Measurements from ENCODE around the gene SGMS1.

Gene SGMS1

DNA sequence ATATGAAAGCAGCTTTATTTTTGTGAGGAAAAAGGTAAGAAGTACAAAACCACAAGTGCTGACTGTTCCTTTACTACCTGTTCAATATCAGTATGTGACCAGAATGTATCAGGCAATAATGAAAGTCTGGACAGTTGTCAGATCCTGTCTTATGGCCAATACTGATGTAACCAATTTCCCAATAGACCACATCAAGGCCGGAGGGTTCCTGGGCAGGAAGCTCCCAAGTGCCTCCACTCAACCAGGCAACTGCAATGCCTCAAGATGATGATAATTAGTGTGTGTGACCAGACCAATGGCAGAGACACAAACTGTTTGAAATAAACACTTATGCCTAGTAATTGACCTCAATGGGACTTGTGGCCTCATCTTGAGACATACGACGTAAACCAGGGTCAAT is 223.1 kb downstream of the SGMS1 start:
- TF ChIP-seq POLR2AphosphoS5 (IDR thresholded peaks at IDR 0.05; ENCODE audit: low read depth, low read length), result no peak
- no peak for TF ChIP-seq FOXP2 (optimal IDR thresholded peaks at IDR 0.05; ENCODE audit: borderline replicate concordance, extremely low read depth, extremely low read length, insufficient read depth)
- TF ChIP-seq, protein P1, sequence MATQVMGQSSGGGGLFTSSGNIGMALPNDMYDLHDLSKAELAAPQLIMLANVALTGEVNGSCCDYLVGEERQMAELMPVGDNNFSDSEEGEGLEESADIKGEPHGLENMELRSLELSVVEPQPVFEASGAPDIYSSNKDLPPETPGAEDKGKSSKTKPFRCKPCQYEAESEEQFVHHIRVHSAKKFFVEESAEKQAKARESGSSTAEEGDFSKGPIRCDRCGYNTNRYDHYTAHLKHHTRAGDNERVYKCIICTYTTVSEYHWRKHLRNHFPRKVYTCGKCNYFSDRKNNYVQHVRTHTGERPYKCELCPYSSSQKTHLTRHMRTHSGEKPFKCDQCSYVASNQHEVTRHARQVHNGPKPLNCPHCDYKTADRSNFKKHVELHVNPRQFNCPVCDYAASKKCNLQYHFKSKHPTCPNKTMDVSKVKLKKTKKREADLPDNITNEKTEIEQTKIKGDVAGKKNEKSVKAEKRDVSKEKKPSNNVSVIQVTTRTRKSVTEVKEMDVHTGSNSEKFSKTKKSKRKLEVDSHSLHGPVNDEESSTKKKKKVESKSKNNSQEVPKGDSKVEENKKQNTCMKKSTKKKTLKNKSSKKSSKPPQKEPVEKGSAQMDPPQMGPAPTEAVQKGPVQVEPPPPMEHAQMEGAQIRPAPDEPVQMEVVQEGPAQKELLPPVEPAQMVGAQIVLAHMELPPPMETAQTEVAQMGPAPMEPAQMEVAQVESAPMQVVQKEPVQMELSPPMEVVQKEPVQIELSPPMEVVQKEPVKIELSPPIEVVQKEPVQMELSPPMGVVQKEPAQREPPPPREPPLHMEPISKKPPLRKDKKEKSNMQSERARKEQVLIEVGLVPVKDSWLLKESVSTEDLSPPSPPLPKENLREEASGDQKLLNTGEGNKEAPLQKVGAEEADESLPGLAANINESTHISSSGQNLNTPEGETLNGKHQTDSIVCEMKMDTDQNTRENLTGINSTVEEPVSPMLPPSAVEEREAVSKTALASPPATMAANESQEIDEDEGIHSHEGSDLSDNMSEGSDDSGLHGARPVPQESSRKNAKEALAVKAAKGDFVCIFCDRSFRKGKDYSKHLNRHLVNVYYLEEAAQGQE (IDR thresholded peaks at IDR 0.05; ENCODE audit: insufficient read depth in 1 of 2, low read depth in 2 of 2, low read length in 2 of 2), result no peak
- no peak for TF ChIP-seq SIN3A (IDR thresholded peaks at IDR 0.05; ENCODE audit: borderline replicate concordance, insufficient read depth, low read length)
- TF ChIP-seq TAF1 (IDR thresholded peaks at IDR 0.05; ENCODE audit: borderline replicate concordance, insufficient read depth, low read length), result no peak

DNA sequence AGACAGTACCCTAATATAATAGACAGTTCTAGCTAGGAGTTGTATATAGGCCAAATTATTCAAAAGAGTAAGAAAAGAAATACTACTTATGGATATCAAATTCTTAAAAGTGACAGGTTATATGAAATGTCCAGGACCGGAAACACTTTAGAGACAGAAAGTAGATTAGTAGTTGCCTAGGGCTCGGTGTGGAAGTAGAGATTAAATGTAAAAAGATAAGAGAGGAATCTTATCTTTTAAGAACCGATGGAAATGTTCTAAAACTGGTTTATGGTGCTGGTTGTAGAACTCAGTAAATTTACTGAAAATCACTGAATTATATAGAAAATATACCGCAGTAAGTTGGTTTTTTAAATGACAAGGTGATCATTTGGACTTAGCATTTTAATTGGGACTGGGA is 224.9 kb downstream of the SGMS1 start:
- no peak for TF ChIP-seq TAF1 (IDR thresholded peaks at IDR 0.05; ENCODE audit: borderline replicate concordance, insufficient read depth, low read length)
- TF ChIP-seq POLR2AphosphoS5 (IDR thresholded peaks at IDR 0.05; ENCODE audit: low read depth, low read length), result no peak
- no peak for TF ChIP-seq SIN3A (IDR thresholded peaks at IDR 0.05; ENCODE audit: borderline replicate concordance, insufficient read depth, low read length)
- TF ChIP-seq, protein P1 (IDR thresholded peaks at IDR 0.05; ENCODE audit: insufficient read depth in 1 of 2, low read depth in 2 of 2, low read length in 2 of 2), result no peak
- TF ChIP-seq FOXP2 (optimal IDR thresholded peaks at IDR 0.05; ENCODE audit: borderline replicate concordance, extremely low read depth, extremely low read length, insufficient read depth), result no peak

DNA sequence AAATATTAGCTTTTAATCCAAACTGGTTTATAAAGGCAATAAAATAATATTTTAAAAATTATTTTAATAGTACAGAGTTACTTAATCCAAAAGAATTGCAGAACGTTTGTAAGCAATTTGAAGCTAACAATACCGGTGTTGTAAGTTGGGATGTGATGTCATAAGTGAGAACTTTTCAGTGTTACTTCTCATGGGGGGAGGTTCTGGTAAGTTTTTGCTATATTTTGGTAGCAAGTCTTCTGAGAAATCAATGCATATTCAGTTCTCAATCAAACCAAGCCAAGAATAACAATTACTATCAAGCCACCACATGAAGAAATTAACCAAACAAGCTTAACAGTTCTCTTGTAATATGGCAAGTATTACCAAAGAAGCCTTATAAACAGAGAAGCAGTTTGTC is 225.4 kb downstream of the SGMS1 start:
- TF ChIP-seq SIN3A (IDR thresholded peaks at IDR 0.05; ENCODE audit: borderline replicate concordance, insufficient read depth, low read length) (no peak), FOXP2 (optimal IDR thresholded peaks at IDR 0.05; ENCODE audit: borderline replicate concordance, extremely low read depth, extremely low read length, insufficient read depth) (no peak), TAF1 (IDR thresholded peaks at IDR 0.05; ENCODE audit: borderline replicate concordance, insufficient read depth, low read length) (no peak), POLR2AphosphoS5 (IDR thresholded peaks at IDR 0.05; ENCODE audit: low read depth, low read length) (no peak)
- TF ChIP-seq, protein P1 (IDR thresholded peaks at IDR 0.05; ENCODE audit: insufficient read depth in 1 of 2, low read depth in 2 of 2, low read length in 2 of 2), result no peak

DNA sequence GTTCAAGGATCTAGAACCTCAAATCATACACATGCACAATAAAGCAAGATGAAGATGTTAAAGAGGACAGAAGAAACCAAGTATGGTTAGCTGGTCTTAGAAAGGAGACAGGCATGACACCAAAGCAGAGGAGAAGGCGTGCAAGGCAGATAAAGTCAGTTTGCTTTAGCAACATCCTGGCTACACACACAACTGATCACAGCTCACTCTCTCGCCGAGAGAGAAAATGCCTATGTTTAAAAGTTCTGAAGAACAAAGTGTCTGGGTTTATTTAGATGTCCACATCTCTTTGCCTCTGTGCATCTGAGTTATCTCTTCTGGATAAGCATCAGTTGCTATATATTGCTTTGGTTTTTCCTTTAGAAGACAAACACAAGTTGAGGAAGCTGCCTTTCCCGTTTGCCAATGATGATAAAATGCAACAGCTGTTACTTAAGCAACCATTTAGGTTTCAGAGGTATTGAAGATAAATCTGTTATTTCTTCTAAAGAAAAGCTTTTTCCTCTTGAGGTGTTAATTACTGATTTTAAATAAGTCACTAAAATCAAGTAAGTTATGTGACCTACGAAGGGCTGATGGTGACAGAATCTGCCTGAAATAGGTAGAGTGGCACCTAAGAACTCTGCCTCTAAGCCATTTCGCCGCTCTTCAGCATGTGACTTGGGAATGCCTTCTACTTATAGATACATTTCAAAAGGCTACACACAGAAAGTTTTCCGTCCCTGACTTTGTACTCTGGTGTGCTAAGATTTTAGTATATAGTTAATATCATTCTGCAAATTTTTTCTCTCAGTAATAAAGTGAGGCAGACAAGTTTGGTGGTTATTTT is 226.2 kb downstream of the SGMS1 start:
- TF ChIP-seq, protein P1 (IDR thresholded peaks at IDR 0.05; ENCODE audit: insufficient read depth in 1 of 2, low read depth in 2 of 2, low read length in 2 of 2), result no peak
- TF ChIP-seq POLR2AphosphoS5 (IDR thresholded peaks at IDR 0.05; ENCODE audit: low read depth, low read length) (no peak), FOXP2 (optimal IDR thresholded peaks at IDR 0.05; ENCODE audit: borderline replicate concordance, extremely low read depth, extremely low read length, insufficient read depth) (no peak), SIN3A (IDR thresholded peaks at IDR 0.05; ENCODE audit: borderline replicate concordance, insufficient read depth, low read length) (no peak), TAF1 (IDR thresholded peaks at IDR 0.05; ENCODE audit: borderline replicate concordance, insufficient read depth, low read length) (no peak)
